ENCODE measurements around the gene RASGRP3.

GRCh38 chr2:33451214-33451613, 25.2 kb upstream of the RASGRP3 start:
- TF ChIP-seq CTCF (conservative IDR thresholded peaks at IDR 0.05 in 1 of 2, IDR thresholded peaks at IDR 0.05 in 1 of 2; ENCODE audit: low read depth in 1 of 2, low read length in 2 of 2) (no peak), EZH2 (IDR thresholded peaks at IDR 0.05; ENCODE audit: low read length, missing control alignments) (no peak)

All from fibroblast of lung (primary cell).